Suprapubic skin (tissue), 3 donors: Measurements from ENCODE around the gene MCTP1.

Experiments
- CTCF ChIP-seq, 2 donors: fragments of 200-600 bp in 1 of 2; fragments of 450-650 bp in 1 of 2; sonication (generic) in 1 of 2; IDR thresholded peaks; one replicate each; pipeline ENCODE4 v1.5.1; 2016 to 2019; ENCODE audit warnings: antibody characterized with exemption in 2 of 2, mild to moderate bottlenecking in 1 of 2, moderate library complexity in 1 of 2
- POLR2A ChIP-seq, 2 donors: fragments of 450-650 bp; IDR thresholded peaks; one replicate each; pipeline ENCODE4 v1.6.1; 2017; ENCODE audit warnings: antibody characterized with exemption in 2 of 2, mild to moderate bottlenecking in 2 of 2, moderate library complexity in 2 of 2

GRCh38 chr5:95045181-95045965 lies 239.5 kb downstream of the MCTP1 start:
- TF ChIP-seq CTCF (IDR thresholded peaks at IDR 0.05) (no peak), POLR2A (IDR thresholded peaks at IDR 0.05) (no peak)
